ENCODE measurements around the gene TNS3. TPM values are rescaled to one million over a fixed set of nuclear protein-coding genes. Genes with fewer than 3 reads are reported as not detected.

The TNS3 gene
- total and polyA plus RNA-seq, 9 of the 15 experiments (the other 6 are each of a cell fraction or from before 2014, with no cell fraction given): 0.20 TPM; not detected in 8

DNA sequence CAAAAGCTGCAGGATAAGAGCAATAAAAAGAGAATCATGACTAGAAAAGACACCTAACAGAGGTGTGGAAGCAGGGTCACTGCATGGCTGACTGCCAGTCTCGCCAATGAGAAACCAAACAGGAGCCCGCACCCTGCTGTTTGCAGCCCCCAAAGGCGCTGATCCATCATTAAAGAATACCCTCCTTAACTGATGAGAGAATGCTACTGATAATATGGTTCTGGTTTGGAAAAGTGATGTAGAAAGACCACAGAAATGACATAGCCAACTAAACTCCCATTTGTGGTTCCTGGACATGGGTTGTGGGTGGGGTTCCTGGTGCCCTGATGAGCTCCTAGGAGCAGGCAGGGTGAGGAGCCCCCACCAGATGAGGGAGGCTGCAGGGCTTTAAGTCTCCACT lies 207.4 kb downstream of the TNS3 start:
- intact Hi-C loops (cut with micrococcal nuclease) (no loop called here), in situ Hi-C loops (cut with MboI) (no loop called here)
- 0% methylated on average over 3 of the region's 3 CpGs for WGBS (ENCODE audit: insufficient coverage, low coverage, missing lambda C conversion rate)
- POLR2A ChIA-PET: no interaction called here
- ATAC-seq (no peak), FAIRE-seq (no peak), DNase-seq (ENCODE audit: extremely low read depth in 1 of 4, low spot score in 3 of 4) (no peak)
- Histone ChIP-seq H3K9ac (ENCODE audit: insufficient read depth in 1 of 2, low read depth in 2 of 2, low read length in 2 of 2) (no peak overlapping the region), H2AFZ (ENCODE audit: low read depth, low read length) (no peak overlapping the region), H4K20me1 (replicated peaks; ENCODE audit: control insufficient read depth, insufficient read depth, low read length) (0 out of 2 replicates have a peak, but pooled peaks cover 3% of the 10 kb centered on the region), H3K27ac (ENCODE audit: extremely low read depth, low read depth, low read length) (no peak overlapping the region), H3K27me3 (ENCODE audit: control insufficient read depth in 2 of 2, insufficient read depth in 2 of 2, low read length in 2 of 2) (peaks cover 6 to 57% of the 10 kb centered on the region in 2 experiments), H3K9me1 (ENCODE audit: control insufficient read depth, insufficient read depth, low read length) (no peaks in the 10 kb centered on the region), H3K4me3 (no peak overlapping the region), H3K36me3 (ENCODE audit: control insufficient read depth, insufficient read depth, low read length) (no peaks in the 10 kb centered on the region), H3K9me3 (replicated peaks; ENCODE audit: control insufficient read depth, insufficient read depth, low read depth, low read length) (no peaks in the 10 kb centered on the region), H3K79me2 (ENCODE audit: control insufficient read depth, insufficient read depth, low read length) (no peaks in the 10 kb centered on the region), H3K4me1 (replicated peaks in 1 of 2; ENCODE audit: control insufficient read depth in 2 of 2, insufficient read depth in 2 of 2, low read length in 2 of 2) (no peaks in the 10 kb centered on the region; a peak in 1 of 5 replicates), H3K4me2 (ENCODE audit: insufficient read depth, low read length) (no peak overlapping the region)
- no TSS peak for BruUV-seq (replicated peaks)
- CTCF ChIA-PET (ENCODE audit: low intra/inter-chr PET ratio): no interaction called here
- no peak for TF ChIP-seq HOXB6 (CRISPR knock-in tag; IDR thresholded peaks at IDR 0.05; ENCODE audit: borderline replicate concordance)
- TF ChIP-seq MAZ (CRISPR knock-in tag; conservative IDR thresholded peaks at IDR 0.05 in 1 of 2, IDR thresholded peaks at IDR 0.05 in 1 of 2): no peak
- no peak for TF ChIP-seq NR2C1 (IDR thresholded peaks at IDR 0.05)
- TF ChIP-seq NR2C1 (tag; IDR thresholded peaks at IDR 0.05): no peak
- no peak for TF ChIP-seq MAFK (IDR thresholded peaks at IDR 0.05; ENCODE audit: low read length)

DNA sequence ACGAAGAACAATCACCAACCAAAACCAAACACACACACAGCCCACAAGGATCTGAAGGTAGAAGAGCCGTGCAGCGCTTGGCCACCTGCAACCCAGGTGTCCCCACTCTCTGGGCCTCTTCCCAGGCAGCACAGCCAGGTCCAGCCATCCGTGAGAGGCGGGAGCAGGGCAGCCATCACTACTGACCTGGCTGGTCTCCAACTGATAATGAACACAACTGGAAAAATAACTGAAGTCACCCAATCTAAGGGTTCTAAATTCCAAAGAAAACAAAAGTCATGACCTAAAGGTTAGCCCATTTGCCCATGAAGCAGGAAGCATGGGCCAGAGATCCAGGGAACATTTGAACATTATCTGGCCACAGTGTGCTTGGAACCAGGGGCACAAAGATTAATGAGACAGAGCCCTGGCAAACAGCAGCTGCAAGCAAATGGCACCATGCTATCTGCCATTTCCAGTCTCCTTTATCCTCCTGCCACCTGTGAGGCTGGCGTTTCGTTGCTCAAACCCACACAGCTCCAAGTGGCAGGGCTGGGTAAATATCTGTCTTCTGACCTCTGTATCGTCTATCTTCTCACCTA lies 207.9 kb downstream of the TNS3 start:
- Histone ChIP-seq H3K4me3 (no peak overlapping the region), H3K9me1 (ENCODE audit: control insufficient read depth, insufficient read depth, low read length) (no peaks in the 10 kb centered on the region), H3K27me3 (ENCODE audit: control insufficient read depth in 2 of 2, insufficient read depth in 2 of 2, low read length in 2 of 2) (peaks cover 10 to 60% of the 10 kb centered on the region in 2 experiments; a peak in 4 of 5 replicates), H2AFZ (ENCODE audit: low read depth, low read length) (no peak overlapping the region), H3K36me3 (ENCODE audit: control insufficient read depth, insufficient read depth, low read length) (no peaks in the 10 kb centered on the region), H3K79me2 (ENCODE audit: control insufficient read depth, insufficient read depth, low read length) (no peaks in the 10 kb centered on the region), H4K20me1 (replicated peaks; ENCODE audit: control insufficient read depth, insufficient read depth, low read length) (0 out of 2 replicates have a peak, but pooled peaks cover 3% of the 10 kb centered on the region), H3K9ac (ENCODE audit: insufficient read depth in 1 of 2, low read depth in 2 of 2, low read length in 2 of 2) (no peak overlapping the region), H3K4me1 (replicated peaks in 1 of 2; ENCODE audit: control insufficient read depth in 2 of 2, insufficient read depth in 2 of 2, low read length in 2 of 2) (no peaks in the 10 kb centered on the region; a peak in 1 of 5 replicates), H3K9me3 (replicated peaks; ENCODE audit: control insufficient read depth, insufficient read depth, low read depth, low read length) (no peaks in the 10 kb centered on the region), H3K4me2 (ENCODE audit: insufficient read depth, low read length) (no peak overlapping the region), H3K27ac (ENCODE audit: extremely low read depth, low read depth, low read length) (no peak overlapping the region)
- FAIRE-seq (no peak), DNase-seq (ENCODE audit: extremely low read depth in 1 of 4, low spot score in 3 of 4) (no peak), ATAC-seq (no peak)
- ChIA-PET POLR2A (interaction anchor here (0.8 kb wide), 1 partner anchor 18 kb away, joined by 6 read pairs; no protein-coding TSS in a partner anchor), CTCF (ENCODE audit: low intra/inter-chr PET ratio) (no interaction called here)
- 1% methylated on average over 8 of the region's 8 CpGs for WGBS (ENCODE audit: insufficient coverage, low coverage, missing lambda C conversion rate)
- BruUV-seq (replicated peaks): no TSS peak
- in situ Hi-C loops (cut with MboI): no loop called here
- intact Hi-C loops (cut with micrococcal nuclease): no loop called here
- TF ChIP-seq, protein P1, sequence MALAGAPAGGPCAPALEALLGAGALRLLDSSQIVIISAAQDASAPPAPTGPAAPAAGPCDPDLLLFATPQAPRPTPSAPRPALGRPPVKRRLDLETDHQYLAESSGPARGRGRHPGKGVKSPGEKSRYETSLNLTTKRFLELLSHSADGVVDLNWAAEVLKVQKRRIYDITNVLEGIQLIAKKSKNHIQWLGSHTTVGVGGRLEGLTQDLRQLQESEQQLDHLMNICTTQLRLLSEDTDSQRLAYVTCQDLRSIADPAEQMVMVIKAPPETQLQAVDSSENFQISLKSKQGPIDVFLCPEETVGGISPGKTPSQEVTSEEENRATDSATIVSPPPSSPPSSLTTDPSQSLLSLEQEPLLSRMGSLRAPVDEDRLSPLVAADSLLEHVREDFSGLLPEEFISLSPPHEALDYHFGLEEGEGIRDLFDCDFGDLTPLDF (CRISPR knock-in tag; IDR thresholded peaks at IDR 0.05): no peak
- no peak for TF ChIP-seq KLF13 (tag; IDR thresholded peaks at IDR 0.05; ENCODE audit: borderline replicate concordance, low read depth)
- no peak for TF ChIP-seq MAFK (IDR thresholded peaks at IDR 0.05; ENCODE audit: low read length)
- TF ChIP-seq, protein P2, sequence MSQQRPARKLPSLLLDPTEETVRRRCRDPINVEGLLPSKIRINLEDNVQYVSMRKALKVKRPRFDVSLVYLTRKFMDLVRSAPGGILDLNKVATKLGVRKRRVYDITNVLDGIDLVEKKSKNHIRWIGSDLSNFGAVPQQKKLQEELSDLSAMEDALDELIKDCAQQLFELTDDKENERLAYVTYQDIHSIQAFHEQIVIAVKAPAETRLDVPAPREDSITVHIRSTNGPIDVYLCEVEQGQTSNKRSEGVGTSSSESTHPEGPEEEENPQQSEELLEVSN (IDR thresholded peaks at IDR 0.05; ENCODE audit: borderline replicate concordance in 1 of 2, extremely low read depth in 1 of 2, insufficient read depth in 1 of 2, insufficient read length in 1 of 2, low read depth in 1 of 2, low read length in 1 of 2, poor library complexity in 1 of 2, severe bottlenecking in 1 of 2): no peak
- TF ChIP-seq TOE1 (IDR thresholded peaks at IDR 0.05; ENCODE audit: borderline replicate concordance): no peak
- TF ChIP-seq TOE1 (CRISPR knock-in tag; IDR thresholded peaks at IDR 0.05; ENCODE audit: borderline replicate concordance, low read depth): no peak
- no peak for TF ChIP-seq CREBBP (IDR thresholded peaks at IDR 0.05; ENCODE audit: low read depth, low read length)
- TF ChIP-seq ZNF324 (CRISPR knock-in tag; IDR thresholded peaks at IDR 0.05): no peak
- TF ChIP-seq ZNF57 (CRISPR knock-in tag; IDR thresholded peaks at IDR 0.05): no peak
- no peak for TF ChIP-seq ZNF830 (CRISPR knock-in tag; IDR thresholded peaks at IDR 0.05)
